Brain microvascular endothelial cell (primary cell): ENCODE results near the gene DUSP28.

Experiments used
- DNase-seq: peaks from one replicate; pipeline ENCODE4 v3.0.0-alpha.2; 2020
- H3K27ac ChIP-seq: fragments of 250-450 bp; sonication (Bioruptor Pico); 2 replicates; pipeline ENCODE4 v1.5.1; 2020; ENCODE audit warnings: mild to moderate bottlenecking, moderate library complexity
- H3K27me3 ChIP-seq: fragments of 250-450 bp; sonication (Bioruptor Pico); replicated peaks from 2 replicates; pipeline ENCODE4 v1.5.1; 2020; ENCODE audit warnings: mild to moderate bottlenecking
- H3K36me3 ChIP-seq: fragments of 250-450 bp; sonication (Bioruptor Pico); replicated peaks from 2 replicates; pipeline ENCODE4 v1.5.1; 2020; ENCODE audit warnings: mild to moderate bottlenecking
- H3K4me3 ChIP-seq: 2 replicates; pipeline ENCODE4 v1.5.1; 2011; ENCODE audit warnings: low read depth, mild to moderate bottlenecking, control low read depth, low read length, moderate library complexity
- CTCF ChIP-seq: IDR thresholded peaks from 2 replicates; pipeline ENCODE4 v1.5.1; 2011; ENCODE audit warnings: low read depth, mild to moderate bottlenecking, moderate library complexity, low read length, control low read depth, inconsistent platforms; ENCODE audit errors: missing control alignments
- in situ Hi-C: cut with HindIII; loops from 2 replicates; pipeline ENCODE4 v1.10.0; 2017; ENCODE audit warnings: low sequenced_read_pairs, low pct_ligation_motif_present

DUSP28 gene

DNA sequence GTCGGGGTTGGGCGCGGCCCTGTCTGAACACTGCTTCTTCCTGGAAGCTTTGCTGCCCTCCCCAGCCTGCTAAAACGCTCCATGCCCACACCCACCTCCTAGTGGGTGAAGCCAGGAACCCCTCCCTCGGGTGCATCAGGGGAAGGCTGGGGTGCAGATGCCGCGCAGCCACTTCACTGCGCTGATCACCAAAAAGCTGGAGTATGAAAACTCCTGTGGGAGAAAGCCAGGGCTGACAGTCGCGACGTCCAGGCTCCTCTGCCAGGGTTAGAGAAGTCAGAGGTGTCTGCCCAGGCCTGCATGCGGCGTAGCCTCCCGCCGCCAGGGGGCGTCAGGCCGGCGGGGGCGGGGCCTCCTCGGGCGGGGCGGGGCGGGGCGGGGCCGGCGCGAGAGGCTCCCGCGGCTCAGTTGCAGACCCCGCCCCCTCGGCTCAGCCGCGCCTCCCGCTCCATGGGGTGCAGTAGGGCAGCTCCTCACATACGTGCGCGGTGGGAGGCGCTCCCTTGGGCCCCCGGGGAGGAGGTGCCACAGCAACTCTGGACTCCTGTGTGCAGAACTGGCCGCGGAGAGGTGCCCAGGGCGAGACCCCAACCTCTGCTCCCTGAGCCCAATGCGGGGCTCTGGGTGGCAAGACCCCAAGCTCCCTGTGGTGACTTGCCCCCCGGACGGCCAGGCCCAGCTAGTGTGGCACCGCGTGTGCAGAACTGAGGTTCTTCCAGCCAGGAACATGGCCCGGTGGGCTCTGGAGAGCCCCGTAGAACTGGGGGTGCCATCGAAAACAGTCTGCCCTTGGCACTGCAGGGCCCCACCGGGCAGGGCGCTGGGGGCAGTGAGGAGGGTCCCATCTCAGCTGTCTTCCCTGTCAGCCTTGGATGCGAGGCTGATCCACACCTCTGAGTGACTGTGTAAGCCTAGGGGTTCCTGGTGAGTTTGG, 6.3 kb downstream of the DUSP28 start:
- Histone ChIP-seq H3K27ac (peak overlapping the region; percentile 75), H3K36me3 (no peaks in the 10 kb centered on the region), H3K27me3 (no peaks in the 10 kb centered on the region), H3K4me3 (peak overlapping the region; percentile 40)
- peak; percentile 69 for DNase-seq
- peak; percentile 73 for TF ChIP-seq CTCF
- in situ Hi-C loops, result no loop called here

DNA sequence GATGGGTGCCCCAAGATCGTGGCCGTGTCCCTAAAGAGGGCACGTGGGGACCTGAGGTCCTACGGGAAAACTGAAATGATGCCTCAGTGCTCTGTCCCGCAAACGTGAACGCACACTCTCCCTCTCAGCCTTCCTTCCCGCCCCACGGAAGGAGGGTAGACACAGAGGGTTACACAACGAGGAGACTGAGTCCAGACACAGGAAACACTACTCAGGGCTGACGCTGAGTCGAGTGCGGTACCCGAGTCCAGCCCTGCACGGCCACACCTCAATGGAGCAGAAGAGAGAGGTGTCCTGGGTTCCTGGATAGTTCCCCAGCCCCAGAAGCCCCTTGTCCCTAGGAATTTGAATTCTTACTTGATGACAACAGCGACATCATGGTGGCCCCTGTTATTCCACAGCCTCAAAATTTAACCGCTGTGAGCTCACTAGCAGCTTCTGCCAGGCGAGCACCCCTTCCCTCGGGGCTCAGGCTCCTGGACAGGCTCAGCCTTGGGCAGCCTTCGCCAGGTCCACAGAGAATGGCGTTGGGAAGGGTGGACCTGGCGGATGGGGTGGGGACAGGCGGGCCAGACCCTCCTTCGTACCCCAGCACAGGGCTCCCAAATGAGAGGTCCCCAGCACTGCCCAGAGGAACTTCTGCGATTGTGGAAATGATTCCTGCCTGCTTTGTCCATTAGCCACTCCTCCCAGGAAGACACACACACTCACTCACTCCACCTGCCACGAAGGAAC, 7.1 kb downstream of the DUSP28 start:
- Histone ChIP-seq H3K4me3 (peak overlapping the region; percentile 63), H3K36me3 (no peaks in the 10 kb centered on the region), H3K27ac (no peak overlapping the region), H3K27me3 (no peaks in the 10 kb centered on the region)
- no peak for DNase-seq
- in situ Hi-C loops, result no loop called here
- TF ChIP-seq CTCF, result no peak

GRCh38 chr2:240567872-240568677, 7.9 kb downstream of the DUSP28 start, which contains the start of gene RNPEPL1:
Gene RNPEPL1, plus strand, starts transcription at chr2:240568484. Its CDS starts 103 bp downstream, at chr2:240568587.
- no peak for TF ChIP-seq CTCF
- in situ Hi-C loops, result no loop called here
- H3K4me3 ChIP-seq, result peak within 1 kb of the TSS; percentile 63
- H3K27me3 ChIP-seq, result no peaks in the 10 kb centered on the region
- no peak for DNase-seq
- no peaks in the 10 kb centered on the region for H3K36me3 ChIP-seq
- H3K27ac ChIP-seq, result peak within 1 kb of the TSS; percentile 40

GRCh38 chr2:240568678-240569522, 8.7 kb downstream of the DUSP28 start:
- no peak overlapping the region for H3K27ac ChIP-seq
- H3K27me3 ChIP-seq, result no peaks in the 10 kb centered on the region
- H3K4me3 ChIP-seq, result peak overlapping the region; percentile 47
- no peaks in the 10 kb centered on the region for H3K36me3 ChIP-seq
- in situ Hi-C loops, result no loop called here
- no peak for TF ChIP-seq CTCF
- DNase-seq, result no peak

DNA sequence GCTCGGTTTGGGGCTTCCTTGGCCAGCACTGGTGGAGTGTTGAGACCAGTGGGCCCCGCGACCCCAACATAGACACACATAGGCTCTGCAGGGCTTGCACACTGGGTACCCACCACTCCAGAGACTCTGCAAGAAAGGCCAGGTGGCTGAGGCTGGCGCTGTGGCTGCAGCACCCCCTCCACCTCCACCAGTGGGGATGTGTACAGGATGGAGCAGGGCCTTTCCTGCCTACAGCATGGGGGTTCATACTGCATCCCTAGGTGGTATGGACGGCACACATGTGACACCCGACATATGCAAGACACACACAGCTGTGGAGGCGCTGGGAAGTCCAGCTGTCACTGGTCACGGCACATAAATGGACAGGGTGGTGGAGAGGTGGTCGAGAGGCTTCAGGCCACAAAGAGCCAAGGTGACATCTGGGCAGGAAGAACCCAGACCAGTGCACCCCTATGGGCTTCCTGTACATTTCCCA, 9.4 kb downstream of the DUSP28 start:
- H3K4me3 ChIP-seq, result peak overlapping the region; percentile 47
- DNase-seq, result no peak
- H3K36me3 ChIP-seq, result peaks cover 2% of the 10 kb centered on the region
- in situ Hi-C loops, result no loop called here
- TF ChIP-seq CTCF, result no peak
- H3K27me3 ChIP-seq, result no peaks in the 10 kb centered on the region
- no peak overlapping the region for H3K27ac ChIP-seq
